HG03103 (cell line): Measurements from ENCODE around the gene MZT2B.
"Not testable (repeated sequence)": the region's sequence is repeated elsewhere in the genome, so short reads cannot be mapped to it uniquely, and the experiment has no call there.

Experiments used
- ATAC-seq: cut with Tn5 transposase; IDR thresholded peaks from one replicate; pipeline ENCODE4 v1.9.1; 2021; ENCODE audit warnings: low read depth; ENCODE audit not compliant: unreplicated experiment

The MZT2B gene

DNA sequence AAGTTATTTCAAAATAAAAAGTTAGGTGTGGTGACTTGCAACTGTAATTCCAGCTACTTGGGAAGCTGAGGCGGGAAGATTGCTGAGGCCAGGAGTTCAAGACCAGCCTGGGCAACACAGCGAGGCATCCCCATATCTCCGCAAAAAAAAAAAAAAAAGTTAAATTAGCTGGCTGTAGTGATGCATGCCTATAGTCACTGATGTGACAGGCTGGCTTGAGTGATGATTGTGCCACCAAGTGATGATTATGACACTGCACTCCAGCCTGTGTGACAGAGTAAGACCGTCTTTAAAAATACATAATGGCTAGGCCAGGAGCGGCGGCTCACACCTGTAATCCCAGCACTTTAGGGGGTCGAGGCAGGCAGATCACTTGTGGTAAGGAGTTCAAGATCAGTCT lies 12.2 kb upstream of the MZT2B start:
- ATAC-seq: no peak

DNA sequence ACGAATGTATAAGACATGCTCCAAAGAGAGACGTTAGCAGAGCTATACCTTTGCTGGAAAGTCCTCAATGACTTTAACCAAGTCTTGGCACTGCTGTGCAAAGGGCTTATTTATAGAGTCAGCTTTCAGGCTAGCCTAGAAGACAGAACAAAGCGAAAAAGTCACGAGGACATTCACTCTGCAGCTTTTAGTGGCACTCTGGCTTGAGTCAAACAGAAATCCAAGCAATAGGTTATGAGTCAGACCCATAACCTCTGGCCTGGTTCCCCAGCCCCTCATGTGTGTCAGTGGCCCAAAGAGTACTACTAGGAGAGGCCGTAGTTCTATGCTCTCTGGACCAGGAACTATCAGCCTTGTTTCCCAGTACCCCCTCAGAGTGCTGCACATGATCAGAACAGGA lies 7.2 kb upstream of the MZT2B start:
- ATAC-seq: peak; percentile 66

DNA sequence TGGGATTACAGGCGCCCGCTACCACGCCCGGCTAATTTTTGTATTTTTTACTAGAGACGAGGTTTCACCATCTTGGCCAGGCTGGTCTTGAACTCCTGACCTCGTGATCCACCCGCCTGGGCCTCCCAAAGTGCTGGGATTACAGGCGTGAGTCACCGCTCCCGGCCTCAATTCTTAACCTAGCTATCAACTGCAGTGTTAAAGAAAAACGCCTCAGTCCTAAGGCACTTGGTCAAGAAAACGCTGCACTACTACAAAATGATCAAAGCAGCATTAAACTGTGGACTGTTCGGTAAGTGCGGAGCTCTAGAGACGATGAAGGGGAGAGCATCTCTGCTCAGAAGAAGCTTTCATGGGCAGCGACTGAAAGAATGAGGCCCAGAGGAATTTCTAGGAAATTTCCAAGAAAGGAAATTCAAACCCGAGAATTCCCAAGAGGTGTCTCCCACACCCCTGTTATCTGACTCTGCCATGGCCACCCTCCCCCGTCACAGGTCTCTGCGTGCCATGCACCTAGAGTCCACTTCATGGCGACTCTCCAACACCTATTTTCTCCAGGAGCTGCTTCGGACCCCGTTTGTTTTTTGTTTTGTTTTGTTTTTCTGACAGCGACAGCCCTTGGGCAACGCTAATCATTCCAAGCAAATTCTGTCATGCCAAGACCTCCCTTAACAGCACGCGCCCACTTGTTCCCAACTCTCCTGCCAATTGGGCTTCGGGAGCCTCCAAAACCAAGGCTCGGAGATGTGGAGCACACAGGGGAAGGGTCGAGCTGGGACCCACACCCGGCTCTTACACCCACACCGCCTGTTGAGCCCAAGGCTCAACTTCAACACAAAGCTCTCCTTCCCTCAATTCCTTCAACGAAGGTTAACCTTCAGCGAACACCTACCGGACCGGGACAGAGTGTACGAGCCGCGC lies 1.4 kb upstream of the MZT2B start:
- not testable (repeated sequence) for ATAC-seq

DNA sequence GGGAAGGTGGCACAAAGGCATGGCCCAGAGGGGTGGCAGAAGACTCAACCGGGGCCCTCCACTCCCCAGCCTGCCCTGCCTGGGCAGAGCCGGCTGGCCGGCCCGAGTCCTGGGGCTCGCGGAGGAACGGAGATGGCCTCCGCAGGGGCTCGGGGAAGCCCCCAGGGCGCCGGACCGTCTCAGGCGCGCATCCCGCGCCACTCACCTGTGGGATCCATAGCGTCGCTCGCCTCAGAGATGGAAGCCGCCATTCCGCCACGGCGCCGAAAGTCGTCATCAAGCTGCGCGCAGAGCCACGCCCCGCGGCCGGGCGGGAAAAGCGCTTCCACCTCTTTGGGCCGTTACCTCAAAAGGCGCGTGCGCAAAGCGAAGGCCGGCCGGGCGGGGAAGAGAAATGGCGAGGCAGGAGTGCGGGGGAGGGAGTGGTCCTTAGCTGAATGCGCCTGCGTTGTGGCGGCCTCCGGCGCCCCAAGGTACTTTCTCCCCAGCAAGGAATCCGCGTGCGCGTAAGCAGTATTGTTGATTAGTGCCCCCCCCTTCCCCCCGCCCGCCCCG lies 660 bp upstream of the MZT2B start, which contains the start of gene SMPD4:
Gene SMPD4, minus strand, starts transcription at position 278 of the 555 bp plus-strand sequence. CDS start 5,010 bp downstream, outside the sequence.
- peak; percentile 49 for ATAC-seq

DNA sequence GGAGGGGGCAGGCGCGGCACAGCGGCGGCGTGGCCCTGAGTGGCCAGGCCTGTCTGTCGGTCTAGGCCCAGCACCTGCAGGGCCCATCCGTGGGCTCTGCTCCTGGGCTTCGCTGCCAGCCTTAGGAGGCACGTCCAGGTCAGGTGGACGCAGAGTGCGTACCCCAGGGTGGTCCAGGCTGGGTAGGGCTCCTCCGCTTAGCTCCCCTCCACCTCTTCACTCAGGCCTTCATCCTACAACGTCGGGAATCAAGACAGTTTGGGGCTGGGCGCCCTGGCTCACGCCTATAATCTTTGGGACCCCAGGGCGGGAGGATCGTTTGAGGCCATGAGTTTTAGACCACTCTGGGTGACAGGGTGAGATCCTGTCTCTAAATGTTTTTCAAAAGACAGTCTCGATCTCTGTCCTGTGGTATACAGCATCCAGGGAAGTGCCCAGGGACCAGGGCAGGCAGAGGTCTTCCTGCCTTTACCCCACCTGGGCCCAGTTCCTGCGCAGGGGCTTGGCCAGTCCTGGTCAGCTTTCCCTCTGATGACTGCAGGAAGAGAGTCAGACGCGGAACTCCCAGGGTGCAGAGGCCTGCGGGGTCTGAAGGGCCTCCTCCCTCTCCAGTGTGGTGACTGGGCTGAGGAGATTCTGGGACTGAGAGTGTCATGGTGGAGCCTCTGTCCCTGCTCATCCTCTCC lies 907 bp downstream of the MZT2B start:
- not testable (repeated sequence) for ATAC-seq

DNA sequence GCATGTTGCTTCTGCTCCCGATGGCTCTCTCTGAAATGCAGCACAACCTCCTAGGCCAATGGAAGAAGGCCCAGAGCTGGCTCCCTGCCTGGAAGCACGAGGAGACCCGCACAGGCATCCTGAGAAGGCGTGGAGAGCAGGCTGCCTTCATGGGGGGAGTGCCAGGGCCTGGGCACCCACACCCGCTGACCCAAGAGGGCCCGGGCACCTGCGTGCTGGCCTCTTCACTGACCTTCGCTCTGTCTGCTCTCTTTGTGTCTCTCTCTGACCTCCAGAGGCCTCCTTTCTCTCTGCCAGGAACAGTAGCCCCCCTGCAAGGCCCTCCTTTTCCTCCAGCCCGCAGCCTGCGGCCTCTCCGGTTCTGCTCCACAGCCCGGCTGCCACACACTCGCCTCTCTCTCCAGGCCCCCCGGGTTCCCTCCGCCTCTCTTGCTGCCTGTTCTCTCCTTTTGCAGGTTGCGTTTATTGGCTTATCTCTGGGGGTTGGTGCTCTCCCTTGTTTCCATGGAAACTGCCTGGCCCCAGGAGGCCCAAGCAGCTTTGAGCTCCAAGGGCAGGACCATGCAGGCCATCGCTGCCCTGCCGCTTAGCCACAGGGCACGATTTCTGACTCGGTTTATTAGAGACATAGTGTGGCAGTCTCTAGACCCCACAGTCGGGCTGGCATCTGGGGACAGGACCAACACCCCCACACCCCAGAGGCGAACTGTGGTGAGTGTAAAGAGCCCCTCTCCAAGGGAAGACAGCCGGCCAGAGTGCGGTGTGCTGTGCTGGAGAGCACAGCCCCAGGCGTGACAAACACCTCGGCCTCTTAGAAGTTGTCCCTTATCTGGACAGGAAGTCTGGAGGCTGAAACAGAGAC lies 1.7 kb downstream of the MZT2B start:
- no peak for ATAC-seq

DNA sequence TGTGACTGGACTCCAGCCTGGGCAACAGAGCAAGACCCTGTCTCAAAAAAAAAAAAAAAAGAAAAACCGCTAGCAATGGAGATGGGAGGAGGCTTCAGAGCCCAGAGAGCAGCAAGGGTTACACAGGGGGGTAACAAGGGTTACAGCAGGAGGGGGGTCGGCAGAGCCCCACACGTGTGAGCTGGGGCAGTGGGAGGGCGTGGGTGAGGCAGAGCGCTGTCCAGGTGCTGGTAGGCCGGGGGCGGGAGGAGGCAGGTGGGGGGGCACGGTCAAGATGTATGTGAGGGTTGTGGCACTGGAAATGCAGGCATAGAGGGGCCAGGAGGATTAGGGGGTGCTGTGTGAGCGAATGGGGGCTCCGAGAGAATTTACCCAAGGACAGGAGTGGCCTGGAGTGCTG lies 3.4 kb downstream of the MZT2B start:
- ATAC-seq: no peak

DNA sequence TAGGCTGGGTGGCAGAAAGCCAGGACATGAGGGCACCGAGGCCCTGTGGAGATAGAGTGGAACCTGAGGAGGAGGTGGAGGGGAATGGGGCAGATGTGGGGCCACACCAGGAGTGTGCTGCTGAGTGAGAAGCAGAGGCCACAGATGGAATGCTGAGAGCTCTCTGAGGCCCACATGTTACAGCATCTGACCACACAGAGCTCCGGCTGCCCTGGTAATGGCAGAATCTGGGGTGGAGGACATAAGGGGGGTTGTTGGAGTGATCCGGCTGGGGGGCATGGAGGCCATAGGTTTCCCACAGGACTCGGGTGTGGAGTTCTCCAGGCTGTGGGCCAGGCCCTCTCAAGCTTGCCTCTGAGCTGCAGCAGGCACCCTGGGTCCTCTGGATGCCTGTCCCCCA lies 3.8 kb downstream of the MZT2B start:
- ATAC-seq: no peak

DNA sequence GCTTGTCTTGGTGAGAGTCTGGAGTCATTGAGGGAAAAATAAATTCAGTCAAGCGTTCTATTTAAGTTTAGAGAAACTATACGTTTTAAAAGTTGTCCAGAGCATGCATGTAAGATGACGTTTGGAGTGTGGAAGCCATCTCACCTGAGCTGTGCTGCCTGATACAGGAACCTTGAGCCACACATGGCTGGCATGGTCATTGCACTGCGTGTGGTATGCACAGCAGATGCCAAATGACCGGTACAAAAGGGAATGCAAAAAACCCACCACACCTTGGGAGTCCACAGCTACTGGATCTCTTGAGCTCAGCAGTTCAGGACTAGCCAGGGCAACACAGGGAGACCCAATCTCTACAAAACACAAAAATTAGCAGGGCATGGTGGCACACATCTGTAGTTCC lies 4.3 kb downstream of the MZT2B start:
- no peak for ATAC-seq

DNA sequence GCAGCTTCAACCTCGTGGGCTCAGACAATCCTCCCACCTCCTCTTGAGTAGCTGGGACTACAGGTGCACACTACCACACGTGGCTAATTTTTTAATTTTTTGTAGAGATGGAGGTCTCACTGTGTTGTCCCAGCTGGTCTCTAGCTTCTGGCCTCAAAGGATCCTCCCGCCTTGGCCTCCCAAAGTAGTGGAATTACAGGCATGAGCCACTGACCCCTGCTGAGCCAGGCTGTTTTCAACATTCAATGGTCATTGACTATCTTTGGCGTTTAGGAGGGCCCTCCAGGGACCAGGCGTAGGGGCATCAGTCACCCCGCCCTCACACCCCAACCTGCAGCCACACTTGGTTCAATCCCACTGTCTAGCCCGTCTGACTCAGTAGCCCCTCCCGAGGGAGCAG lies 5.2 kb downstream of the MZT2B start:
- no peak for ATAC-seq

DNA sequence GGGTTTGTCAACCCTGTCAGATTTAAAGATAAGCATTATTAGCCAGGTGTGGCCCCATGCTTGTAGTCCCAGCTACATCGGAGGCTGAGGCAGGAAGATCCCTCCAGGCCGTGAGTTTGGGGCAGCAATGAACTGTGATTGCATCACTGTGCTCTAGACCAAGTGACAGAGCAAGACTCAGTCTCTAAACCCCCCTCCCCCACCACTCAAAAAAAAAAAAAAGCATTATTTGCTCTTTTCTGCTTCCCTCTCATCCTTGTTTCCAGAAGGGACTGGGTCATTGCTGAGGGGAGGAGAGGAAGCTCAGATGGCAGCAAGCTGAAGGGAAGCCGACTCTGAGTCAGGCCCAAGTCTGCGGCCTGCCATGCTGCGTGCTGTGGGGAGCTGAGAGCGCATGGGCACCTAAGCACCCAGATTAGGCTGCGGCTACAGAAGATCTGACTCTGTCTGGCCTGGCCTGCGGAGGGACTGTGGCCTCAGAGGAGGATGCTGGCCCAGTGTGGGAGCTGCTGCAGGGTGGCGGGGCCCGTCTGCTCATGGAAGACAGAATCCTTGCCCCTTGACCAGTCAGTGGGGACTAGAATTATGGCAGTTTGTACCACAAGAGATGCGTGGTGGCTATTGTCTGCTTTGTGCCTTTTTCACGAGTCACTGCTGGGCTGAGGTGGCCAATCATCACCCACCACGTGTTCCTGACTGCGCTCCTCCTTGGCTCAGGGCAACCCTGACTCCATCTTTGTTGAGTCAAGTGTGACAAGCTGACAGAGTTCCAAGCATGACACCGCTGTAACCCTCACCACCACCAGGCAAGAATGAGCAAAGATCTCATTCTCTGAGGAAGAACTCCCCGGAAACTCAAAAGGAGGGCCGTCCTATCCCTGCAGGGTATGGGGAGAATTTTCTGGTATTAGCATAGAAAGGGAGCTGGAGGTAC lies 6.1 kb downstream of the MZT2B start:
- not testable (repeated sequence) for ATAC-seq

DNA sequence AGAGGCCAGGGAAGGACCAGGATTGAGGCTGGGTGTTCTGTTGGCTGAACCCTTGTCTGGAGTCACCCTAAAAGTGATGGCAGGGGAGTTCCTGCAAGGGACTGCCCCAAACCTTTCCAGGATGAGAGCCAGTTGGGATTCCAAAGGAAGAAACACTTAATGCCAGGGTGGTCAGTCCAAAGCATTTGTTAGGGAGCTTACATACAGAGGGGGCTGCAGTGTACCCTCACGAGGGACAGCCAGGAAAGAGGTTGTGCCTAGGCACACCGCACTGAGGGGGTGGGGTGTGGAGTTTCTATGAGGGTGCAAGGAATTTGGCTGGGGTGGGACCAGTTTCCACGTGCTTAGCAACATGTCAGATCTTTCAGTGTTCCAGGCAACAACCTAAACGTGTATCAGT lies 6.9 kb downstream of the MZT2B start:
- not testable (repeated sequence) for ATAC-seq

DNA sequence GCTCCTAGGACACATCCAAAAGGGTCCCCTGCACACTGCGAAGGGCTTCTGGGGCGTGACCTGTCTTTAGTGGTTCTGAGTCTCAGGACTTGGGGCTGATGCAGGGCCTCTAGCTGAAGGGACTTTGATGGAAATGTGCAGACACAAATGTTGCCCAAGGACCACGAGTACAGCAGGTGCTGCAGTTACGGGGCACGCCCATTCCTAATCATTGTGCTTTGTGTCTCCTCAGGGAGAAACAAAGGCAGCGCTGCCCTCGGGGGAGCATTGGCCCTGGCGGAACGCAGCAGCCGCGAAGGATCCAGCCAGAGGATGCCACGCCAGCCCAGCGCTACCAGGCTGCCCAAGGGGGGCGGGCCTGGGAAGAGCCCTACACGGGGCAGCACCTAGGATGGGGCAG lies 8.2 kb downstream of the MZT2B start:
- no peak for ATAC-seq

DNA sequence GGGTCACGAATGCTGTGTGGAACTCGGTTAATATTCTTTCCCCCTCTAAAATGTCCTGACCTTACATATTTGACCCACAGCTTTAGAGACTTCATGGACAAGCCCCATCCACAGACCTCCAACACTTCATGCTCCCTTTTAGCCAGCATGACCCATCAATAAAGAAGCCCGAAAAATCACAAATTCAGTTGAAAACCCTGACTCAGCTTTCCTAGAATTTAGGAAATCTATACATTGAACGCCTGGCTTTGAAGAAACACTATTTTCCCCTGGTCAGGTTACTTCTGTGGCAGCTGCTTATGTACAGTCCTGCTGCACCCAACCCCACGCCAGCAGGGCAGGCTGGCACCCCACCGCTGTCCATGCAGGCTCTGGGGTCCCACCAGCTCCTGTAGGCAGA lies 9.3 kb downstream of the MZT2B start:
- ATAC-seq: not testable (repeated sequence)

DNA sequence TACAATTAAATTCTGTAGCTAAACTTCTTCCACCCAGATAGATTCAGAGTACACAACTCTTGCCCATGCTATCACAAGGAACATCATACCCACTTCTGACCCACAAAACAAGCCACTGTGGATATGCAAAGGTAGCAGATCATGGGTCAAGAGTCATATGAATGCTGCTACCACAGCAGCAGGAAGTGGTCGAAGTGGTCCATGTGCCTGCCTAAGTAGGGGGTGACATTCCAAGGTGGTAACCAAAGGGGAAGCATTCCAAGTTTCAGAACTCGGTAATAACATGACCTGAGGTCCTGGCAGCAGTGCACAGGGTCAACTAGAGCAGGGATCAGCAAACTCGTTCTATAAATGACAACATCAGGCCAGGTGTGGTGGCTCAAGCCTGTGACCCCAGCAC lies 10.4 kb downstream of the MZT2B start:
- ATAC-seq: not testable (repeated sequence)

DNA sequence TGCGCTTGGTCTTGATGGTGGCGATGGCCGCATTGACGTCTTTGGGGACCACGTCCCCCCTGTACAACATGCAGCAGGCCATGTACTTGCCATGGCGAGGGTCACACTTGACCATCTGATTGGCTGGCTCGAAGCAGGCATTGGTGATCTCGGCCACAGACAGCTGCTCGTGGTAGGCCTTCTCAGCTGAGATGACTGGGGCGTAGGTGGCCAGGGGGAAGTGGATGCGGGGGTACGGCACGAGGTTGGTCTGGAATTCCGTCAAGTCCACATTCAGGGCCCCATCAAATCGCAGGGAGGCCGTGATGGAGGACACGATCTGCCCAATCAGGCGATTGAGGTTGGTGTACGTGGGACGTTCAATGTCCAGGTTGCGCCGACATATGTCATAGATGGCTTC lies 11.8 kb downstream of the MZT2B start:
- ATAC-seq: not testable (repeated sequence)

DNA sequence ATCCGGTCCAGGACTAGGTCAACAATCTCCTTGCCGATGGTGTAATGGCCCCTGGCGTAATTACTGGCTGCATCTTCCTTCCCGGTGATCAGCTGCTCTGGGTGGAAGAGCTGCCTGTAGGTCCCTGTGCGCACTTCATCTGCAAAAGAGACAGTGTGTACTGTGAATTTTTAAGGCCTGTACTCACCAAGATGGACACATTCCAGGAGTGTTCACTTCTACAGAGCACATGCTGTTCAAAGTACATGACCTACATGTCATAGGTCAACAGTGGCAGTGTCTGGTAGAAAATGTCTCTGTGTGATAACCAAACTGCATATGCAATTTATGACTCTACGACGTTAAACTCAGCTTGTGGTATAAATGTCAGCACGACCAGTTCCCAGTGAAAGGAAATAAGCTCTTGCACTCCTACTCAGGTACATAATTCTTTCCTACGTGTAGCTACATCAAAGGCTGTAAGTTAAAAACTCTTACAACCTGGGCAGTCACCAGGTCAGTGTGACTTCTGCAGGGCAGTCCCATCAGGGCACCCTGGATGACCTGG lies 13.1 kb downstream of the MZT2B start:
- ATAC-seq: not testable (repeated sequence)

DNA sequence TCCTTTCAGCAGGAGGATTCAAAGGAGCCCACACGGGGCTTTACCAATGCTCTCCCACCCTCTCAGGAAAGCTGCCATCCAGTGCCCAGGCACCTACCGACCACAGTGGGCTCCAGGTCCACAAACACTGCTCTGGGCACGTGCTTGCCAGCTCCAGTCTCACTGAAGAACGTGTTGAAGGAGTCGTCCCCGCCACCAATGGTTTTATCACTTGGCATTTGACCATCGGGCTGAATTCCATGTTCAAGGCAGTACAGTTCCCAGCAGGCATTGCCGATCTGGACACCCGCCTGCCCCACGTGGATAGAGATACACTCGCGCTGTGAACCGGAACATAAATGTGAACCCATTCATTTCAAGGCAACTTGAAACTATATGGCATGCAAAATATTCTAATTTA lies 14.0 kb downstream of the MZT2B start:
- not testable (repeated sequence) for ATAC-seq

DNA sequence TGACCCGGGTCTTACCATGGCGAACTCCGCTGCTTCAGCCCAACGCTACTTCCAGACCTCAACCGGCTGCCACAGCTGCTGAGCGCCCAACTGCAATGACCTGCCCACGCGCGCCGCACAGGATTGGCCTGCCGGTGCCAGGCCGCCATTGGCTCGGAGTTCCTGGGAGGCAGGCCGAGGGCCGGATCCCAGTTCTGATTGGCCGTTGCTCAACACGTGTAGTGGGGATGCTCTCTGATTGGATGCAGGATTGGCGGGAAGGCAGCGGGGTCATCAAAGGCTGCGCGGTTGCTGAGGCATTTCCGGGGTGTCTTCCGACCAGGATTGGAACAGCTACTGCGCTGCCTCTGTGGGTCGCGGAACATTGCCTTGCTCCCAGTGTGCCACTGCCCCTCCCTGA lies 16.3 kb downstream of the MZT2B start, which contains the start of gene TUBA3E:
Gene TUBA3E, minus strand, starts transcription at position 97 of the 400 bp plus-strand sequence. Its CDS starts 79 bp downstream, at position 18.
- no peak for ATAC-seq
